ENCODE data around the gene SPCS3.
A peak's percentile ranks its signal among the peaks of the same experiment; 100 is the strongest.
"Not testable (repeated sequence)": the region's sequence is repeated elsewhere in the genome, so short reads cannot be mapped to it uniquely, and the experiment has no call there.

SPCS3 gene

DNA sequence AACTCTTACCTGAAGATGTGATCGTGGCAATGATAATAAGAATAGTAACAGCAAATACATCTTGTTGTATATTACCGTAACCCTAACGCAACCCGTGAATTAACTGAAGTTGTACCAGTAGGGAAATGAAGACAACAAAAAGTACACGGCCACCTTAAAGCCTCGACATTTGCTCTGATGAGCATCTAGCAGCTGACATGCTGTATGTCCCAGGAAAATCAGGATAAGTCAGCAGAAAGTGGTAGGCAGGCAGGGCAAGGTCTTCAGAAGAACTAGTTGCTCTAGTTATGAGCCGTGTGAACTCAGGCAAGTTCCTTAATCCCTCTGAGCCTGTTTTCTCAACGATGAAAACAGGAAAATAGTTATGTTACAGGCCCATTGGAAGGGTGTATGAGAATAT, 43.1 kb upstream of the SPCS3 start:
- no peak overlapping the region for H3K4me3 ChIP-seq (ENCODE audit: control insufficient read depth, low read depth, low read length)
- TF ChIP-seq, protein P1, sequence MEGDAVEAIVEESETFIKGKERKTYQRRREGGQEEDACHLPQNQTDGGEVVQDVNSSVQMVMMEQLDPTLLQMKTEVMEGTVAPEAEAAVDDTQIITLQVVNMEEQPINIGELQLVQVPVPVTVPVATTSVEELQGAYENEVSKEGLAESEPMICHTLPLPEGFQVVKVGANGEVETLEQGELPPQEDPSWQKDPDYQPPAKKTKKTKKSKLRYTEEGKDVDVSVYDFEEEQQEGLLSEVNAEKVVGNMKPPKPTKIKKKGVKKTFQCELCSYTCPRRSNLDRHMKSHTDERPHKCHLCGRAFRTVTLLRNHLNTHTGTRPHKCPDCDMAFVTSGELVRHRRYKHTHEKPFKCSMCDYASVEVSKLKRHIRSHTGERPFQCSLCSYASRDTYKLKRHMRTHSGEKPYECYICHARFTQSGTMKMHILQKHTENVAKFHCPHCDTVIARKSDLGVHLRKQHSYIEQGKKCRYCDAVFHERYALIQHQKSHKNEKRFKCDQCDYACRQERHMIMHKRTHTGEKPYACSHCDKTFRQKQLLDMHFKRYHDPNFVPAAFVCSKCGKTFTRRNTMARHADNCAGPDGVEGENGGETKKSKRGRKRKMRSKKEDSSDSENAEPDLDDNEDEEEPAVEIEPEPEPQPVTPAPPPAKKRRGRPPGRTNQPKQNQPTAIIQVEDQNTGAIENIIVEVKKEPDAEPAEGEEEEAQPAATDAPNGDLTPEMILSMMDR (conservative IDR thresholded peaks at IDR 0.05; ENCODE audit: control insufficient read depth, insufficient read depth, low read depth, low read length) = no peak
- DNase-seq (ENCODE audit: low read depth) = no peak

DNA sequence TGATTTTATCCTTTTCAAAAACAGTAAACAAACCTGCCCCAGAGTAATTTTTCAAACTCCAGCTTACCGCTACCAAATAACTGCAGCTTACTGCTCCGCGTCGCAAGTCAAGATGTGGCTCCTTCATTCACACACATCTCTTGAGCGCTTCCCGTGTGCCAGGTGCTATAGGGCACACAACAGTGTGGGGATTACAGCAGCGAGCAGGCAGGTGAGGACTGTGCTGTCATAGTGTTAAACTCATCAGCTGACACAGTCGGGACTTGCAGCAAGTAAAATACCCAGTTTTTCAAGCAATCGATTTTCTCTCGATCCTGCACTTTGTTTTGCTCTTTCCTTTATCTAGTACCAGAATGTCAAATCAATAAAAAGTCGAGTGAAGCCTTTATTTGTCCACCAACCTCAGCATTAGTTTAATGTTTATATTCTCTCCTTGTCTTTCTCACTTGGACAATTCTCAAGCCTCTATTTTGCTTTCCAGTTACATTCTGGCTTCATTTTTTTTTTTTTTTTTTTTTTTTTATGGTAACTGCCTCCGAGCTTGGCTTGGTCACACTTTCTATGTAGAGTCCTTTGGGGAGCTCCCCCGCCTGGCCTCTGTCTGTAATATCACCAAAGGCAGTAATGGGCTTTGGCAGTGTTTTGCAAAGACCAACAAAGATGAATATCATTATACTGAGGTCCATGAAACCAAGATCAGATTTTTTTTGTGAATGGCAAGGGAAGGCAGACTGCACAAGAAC, 42.4 kb upstream of the SPCS3 start:
- DNase-seq (ENCODE audit: low read depth) = peak; percentile 69
- TF ChIP-seq, protein P1 (conservative IDR thresholded peaks at IDR 0.05; ENCODE audit: control insufficient read depth, insufficient read depth, low read depth, low read length) = peak; percentile 57
- no peak overlapping the region for H3K4me3 ChIP-seq (ENCODE audit: control insufficient read depth, low read depth, low read length)

DNA sequence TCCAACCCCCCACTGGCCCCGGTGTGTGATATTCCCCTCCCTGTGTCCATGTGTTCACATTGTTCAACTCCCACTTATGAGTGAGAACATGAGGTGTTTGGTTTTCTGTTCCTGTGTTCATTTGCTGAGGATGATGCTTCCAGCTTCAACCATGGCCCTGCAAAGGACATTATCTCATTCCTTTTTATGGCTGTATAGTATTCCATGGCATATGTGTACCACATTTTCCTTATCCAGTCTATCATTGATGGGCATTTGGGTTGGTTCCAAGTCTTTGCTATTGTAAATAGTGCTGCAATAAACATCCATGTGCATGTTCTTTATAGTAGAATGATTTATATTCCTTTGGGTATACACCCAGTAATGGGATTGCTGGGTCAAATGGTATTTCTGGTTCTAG, 40.2 kb upstream of the SPCS3 start:
- not testable (repeated sequence) for DNase-seq (ENCODE audit: low read depth); H3K4me3 ChIP-seq (ENCODE audit: control insufficient read depth, low read depth, low read length)

DNA sequence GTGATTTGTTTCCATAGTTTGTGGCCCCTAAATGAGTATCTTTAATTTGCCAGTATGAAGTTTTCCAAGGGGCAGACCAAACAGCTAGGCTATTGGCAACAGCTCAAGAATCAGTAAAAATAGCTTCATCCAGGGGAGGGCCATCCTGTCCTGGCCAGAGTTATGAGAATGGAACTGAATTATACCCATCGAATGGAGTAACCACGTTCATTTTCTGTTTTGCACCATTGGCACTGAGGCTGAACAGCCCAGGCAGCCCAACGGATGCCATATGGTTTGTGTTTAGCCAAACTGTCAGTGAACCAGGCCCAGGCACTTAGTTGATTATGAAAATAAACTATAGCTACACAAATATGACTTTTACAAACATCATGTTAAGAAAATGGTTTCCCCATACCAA, 33.0 kb upstream of the SPCS3 start:
- DNase-seq (ENCODE audit: low read depth) = no peak
- TF ChIP-seq, protein P1 (conservative IDR thresholded peaks at IDR 0.05; ENCODE audit: control insufficient read depth, insufficient read depth, low read depth, low read length) = no peak
- no peak overlapping the region for H3K4me3 ChIP-seq (ENCODE audit: control insufficient read depth, low read depth, low read length)

DNA sequence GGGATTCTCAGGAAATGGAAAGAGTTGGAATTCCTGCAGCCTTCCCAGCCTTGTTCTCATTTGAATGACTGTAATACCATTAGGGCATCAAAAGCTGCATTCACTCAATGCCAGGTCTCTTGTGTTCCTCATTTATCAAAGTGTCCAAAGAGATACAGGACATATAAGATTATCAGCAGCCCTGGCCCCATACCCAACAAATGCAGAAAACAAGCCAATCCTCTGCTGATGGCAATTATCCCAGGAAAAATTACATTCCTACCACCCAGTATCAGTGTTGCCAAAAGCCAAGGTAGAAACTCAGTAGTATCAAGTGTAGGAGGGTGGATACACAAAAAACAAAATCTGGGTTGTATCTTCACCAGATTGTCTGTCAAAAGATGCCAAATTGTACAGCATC, 32.2 kb upstream of the SPCS3 start:
- no peak for DNase-seq (ENCODE audit: low read depth)
- TF ChIP-seq, protein P1 (conservative IDR thresholded peaks at IDR 0.05; ENCODE audit: control insufficient read depth, insufficient read depth, low read depth, low read length) = no peak
- no peak overlapping the region for H3K4me3 ChIP-seq (ENCODE audit: control insufficient read depth, low read depth, low read length)

DNA sequence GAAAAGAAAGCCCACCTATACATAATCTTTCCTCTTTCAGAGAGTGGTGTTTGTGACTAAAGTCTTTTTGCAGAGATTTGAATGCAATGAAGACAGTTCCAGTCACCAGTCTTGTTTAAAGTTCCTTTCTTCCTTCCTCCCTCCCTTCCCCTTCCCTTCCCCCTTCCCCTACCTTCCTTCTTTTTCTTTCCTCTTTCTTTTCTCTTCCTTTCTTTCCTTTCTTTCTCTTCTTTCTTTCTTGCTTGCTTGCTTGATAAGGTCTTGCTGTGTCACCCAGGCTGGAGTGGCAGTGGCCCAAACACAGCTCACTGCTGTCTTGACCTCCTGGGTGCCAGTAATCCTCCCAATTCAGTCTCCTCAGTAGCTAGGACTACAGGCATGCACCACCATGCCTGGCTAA, 31.7 kb upstream of the SPCS3 start:
- no peak overlapping the region for H3K4me3 ChIP-seq (ENCODE audit: control insufficient read depth, low read depth, low read length)
- TF ChIP-seq, protein P1 (conservative IDR thresholded peaks at IDR 0.05; ENCODE audit: control insufficient read depth, insufficient read depth, low read depth, low read length) = no peak
- DNase-seq (ENCODE audit: low read depth) = no peak

DNA sequence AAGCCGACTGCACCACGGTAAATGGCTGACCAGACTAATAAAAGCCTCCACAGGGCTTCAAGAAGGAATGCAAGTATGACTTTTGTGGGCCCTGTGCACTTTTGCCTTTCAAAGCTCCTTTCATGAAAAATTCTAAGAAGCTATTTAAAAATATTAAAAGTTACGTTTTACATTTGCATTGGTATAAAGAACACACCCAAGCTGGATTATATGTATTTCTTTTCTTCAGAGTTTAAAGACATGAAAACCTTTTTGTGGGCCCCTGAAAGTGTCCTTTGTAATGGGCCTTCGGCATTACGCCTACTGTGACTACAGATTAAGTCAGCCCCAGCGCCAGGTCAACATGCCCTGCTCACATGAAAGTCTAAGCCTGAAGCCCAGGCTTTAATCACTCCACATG, 30.2 kb upstream of the SPCS3 start:
- TF ChIP-seq, protein P1 (conservative IDR thresholded peaks at IDR 0.05; ENCODE audit: control insufficient read depth, insufficient read depth, low read depth, low read length) = no peak
- DNase-seq (ENCODE audit: low read depth) = no peak
- H3K4me3 ChIP-seq (ENCODE audit: control insufficient read depth, low read depth, low read length) = no peak overlapping the region

All from fibroblast of mammary gland (primary cell).